ENCODE data around the gene WHRN.
A peak's percentile ranks its signal among the peaks of the same experiment; 100 is the strongest.

WHRN gene

GRCh38 chr9:114499941-114500696 is 5.2 kb downstream of the WHRN start:
- H3K4me3 ChIP-seq (ENCODE audit: low read depth, low read length): no peak overlapping the region
- in situ Hi-C loops (cut with HindIII; ENCODE audit: low sequenced_read_pairs): no loop called here
- DNase-seq (ENCODE audit: low read depth): no peak
- no peak for TF ChIP-seq CTCF (IDR thresholded peaks at IDR 0.05; ENCODE audit: low read depth, low read length, missing control alignments)

GRCh38 chr9:114499528-114499927 is 5.7 kb downstream of the WHRN start:
- no peak overlapping the region for H3K4me3 ChIP-seq (ENCODE audit: low read depth, low read length)
- DNase-seq (ENCODE audit: low read depth): no peak
- in situ Hi-C loops (cut with HindIII; ENCODE audit: low sequenced_read_pairs): no loop called here
- TF ChIP-seq CTCF (IDR thresholded peaks at IDR 0.05; ENCODE audit: low read depth, low read length, missing control alignments): no peak

- TF ChIP-seq CTCF (IDR thresholded peaks at IDR 0.05; ENCODE audit: low read depth, low read length, missing control alignments): no peak
- in situ Hi-C loops (cut with HindIII; ENCODE audit: low sequenced_read_pairs): no loop called here
- DNase-seq (ENCODE audit: low read depth): no peak
Measured at GRCh38 chr9:114497727-114498382, 7.4 kb downstream of the WHRN start.

GRCh38 chr9:114497236-114497635 is 8.0 kb downstream of the WHRN start:
- in situ Hi-C loops (cut with HindIII; ENCODE audit: low sequenced_read_pairs): no loop called here
- TF ChIP-seq CTCF (IDR thresholded peaks at IDR 0.05; ENCODE audit: low read depth, low read length, missing control alignments): no peak
- peak; percentile 49 for DNase-seq (ENCODE audit: low read depth)
- no peak overlapping the region for H3K4me3 ChIP-seq (ENCODE audit: low read depth, low read length)

More at GRCh38 chr9:114497727-114498382, 7.4 kb downstream of the WHRN start:
- H3K4me3 ChIP-seq (ENCODE audit: low read depth, low read length): no peak overlapping the region

GRCh38 chr9:114496011-114496410 is 9.3 kb downstream of the WHRN start:
- TF ChIP-seq CTCF (IDR thresholded peaks at IDR 0.05; ENCODE audit: low read depth, low read length, missing control alignments): no peak
- H3K4me3 ChIP-seq (ENCODE audit: low read depth, low read length): no peak overlapping the region
- DNase-seq (ENCODE audit: low read depth): no peak
- in situ Hi-C loops (cut with HindIII; ENCODE audit: low sequenced_read_pairs): no loop called here

- no peak overlapping the region for H3K4me3 ChIP-seq (ENCODE audit: low read depth, low read length)
- TF ChIP-seq CTCF (IDR thresholded peaks at IDR 0.05; ENCODE audit: low read depth, low read length, missing control alignments): no peak
- in situ Hi-C loops (cut with HindIII; ENCODE audit: low sequenced_read_pairs): loop anchor here (5.0 kb wide), 1 partner anchor 92 kb away; the partner anchor contains the start of gene ATP6V1G1
- no peak for DNase-seq (ENCODE audit: low read depth)
Measured at GRCh38 chr9:114494776-114495569, 10.3 kb downstream of the WHRN start.

All from astrocyte of the cerebellum (primary cell).